Fibroblast of pulmonary artery (primary cell): ENCODE data around the gene ROR1.

Source experiments
- DNase-seq: peaks from one replicate; pipeline ENCODE4 v3.0.0-alpha.2; 2010; ENCODE audit warnings: low read depth
- H3K4me3 ChIP-seq: replicated peaks from 2 replicates; pipeline ENCODE4 v1.5.1; 2011; ENCODE audit warnings: low read depth, mild to moderate bottlenecking, control low read depth, low read length, moderate library complexity
- CTCF ChIP-seq: IDR thresholded peaks from 2 replicates; pipeline ENCODE4 v1.5.1; 2011; ENCODE audit warnings: mild to moderate bottlenecking, control low read depth, low read length, inconsistent platforms; ENCODE audit errors: missing control alignments

Gene ROR1

GRCh38 chr1:63878932-63879331 is 105.1 kb downstream of the ROR1 start:
- DNase-seq: no peak
- no peak overlapping the region for H3K4me3 ChIP-seq
- no peak for TF ChIP-seq CTCF

GRCh38 chr1:63880958-63881576 is 107.2 kb downstream of the ROR1 start:
- no peak for DNase-seq
- H3K4me3 ChIP-seq: no peak overlapping the region
- no peak for TF ChIP-seq CTCF

GRCh38 chr1:63882048-63882704 is 108.4 kb downstream of the ROR1 start:
- H3K4me3 ChIP-seq: no peak overlapping the region
- TF ChIP-seq CTCF: no peak
- DNase-seq: no peak

GRCh38 chr1:63883494-63884235 is 109.8 kb downstream of the ROR1 start:
- TF ChIP-seq CTCF: no peak
- no peak for DNase-seq
- no peak overlapping the region for H3K4me3 ChIP-seq

- no peak for DNase-seq
- H3K4me3 ChIP-seq: no peak overlapping the region
- no peak for TF ChIP-seq CTCF
Measured at GRCh38 chr1:63884486-63884885, 110.7 kb downstream of the ROR1 start.

- TF ChIP-seq CTCF: no peak
- DNase-seq: no peak
- H3K4me3 ChIP-seq: no peak overlapping the region
Measured at GRCh38 chr1:63885899-63886298, 112.1 kb downstream of the ROR1 start.
